ENCODE results near the gene GCG.
A peak's percentile ranks its signal among the peaks of the same experiment; 100 is the strongest.

GCG gene

DNA sequence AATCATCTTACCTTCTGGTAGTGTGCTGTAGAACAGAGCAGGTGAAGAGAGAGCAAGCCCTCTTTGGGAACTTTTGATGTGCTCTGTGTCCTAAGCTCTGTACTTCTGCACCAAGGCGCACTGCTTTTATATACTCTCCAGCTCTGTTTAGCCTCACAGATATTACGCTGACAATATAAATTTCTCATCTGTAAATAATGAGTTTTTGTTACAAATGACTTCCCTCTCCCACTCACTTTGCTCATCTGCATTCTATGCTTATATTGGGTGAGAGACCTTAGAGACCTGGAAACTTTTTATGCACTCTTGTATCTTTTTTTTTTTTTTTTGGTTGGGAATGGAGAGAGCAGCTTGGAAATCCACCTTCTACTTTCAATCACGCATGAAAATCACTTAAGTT, at the start of gene GCG:
Gene GCG (minus strand): TSS at position 101 of the 400 bp plus-strand sequence. CDS start 3,069 bp downstream, outside the sequence.
- no peak for DNase-seq

DNA sequence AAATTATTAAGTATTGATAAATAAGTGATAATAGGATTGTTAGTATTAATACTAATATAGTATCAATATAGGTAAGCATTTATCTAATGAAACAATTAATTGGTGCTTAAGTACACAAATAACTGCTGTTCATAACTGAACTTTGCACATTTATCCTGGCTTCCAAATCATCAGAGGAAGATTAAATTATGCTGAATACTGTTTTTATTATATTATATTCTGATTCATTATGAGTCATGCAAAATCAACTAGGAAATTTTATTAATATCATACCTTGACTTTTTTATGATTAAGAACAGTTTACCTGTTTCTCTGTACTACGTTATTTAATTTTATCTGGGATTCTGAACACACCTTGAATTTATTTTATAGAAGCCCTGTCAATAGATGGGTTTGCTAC, 48.6 kb upstream of the GCG start:
- DNase-seq = no peak

- no peak for DNase-seq
Observed at GRCh38 chr2:162199913-162200312, 47.9 kb upstream of the GCG start.

DNA sequence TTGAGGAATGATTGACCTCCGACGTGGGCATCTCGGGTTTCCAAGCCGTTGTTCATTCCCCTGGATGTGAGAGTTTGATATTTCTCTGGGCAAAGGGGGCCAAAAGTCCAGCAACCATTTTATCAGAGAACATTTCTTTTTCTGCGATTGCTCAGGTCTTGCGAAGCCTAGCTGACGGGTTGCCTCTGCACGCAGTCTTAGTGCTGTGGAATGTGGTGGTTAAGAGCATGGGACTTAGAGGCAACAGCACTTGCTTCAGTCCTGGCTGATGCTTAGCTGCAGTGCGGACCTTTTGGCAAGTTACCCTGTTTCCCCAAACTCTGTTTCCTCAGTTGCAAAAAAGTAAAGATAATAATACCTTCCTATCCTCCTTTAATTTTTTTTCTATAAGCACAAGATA, 46.2 kb upstream of the GCG start:
- no peak for DNase-seq

GRCh38 chr2:162197069-162197825, 45.2 kb upstream of the GCG start:
- no peak for DNase-seq

DNA sequence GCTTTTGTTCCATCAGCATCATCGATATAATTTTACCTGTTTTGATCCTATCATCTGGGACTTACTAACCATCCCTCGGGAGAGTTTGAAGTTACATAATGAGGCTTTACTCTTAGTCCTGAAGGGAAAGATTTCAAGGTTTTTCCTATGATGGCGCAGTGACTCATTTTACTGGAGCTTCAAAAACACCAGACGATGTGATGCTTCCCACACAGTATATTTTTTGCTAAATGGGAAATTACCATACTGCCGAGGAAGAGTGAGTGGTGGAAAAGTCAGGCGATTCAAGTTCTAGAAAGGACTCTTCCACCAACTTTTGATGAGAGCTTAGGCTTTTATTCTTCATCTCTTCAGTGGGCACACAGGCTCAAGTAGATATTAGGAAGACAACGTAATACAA, 44.6 kb upstream of the GCG start:
- DNase-seq = peak in 1 of 51 donors; percentile 6

DNA sequence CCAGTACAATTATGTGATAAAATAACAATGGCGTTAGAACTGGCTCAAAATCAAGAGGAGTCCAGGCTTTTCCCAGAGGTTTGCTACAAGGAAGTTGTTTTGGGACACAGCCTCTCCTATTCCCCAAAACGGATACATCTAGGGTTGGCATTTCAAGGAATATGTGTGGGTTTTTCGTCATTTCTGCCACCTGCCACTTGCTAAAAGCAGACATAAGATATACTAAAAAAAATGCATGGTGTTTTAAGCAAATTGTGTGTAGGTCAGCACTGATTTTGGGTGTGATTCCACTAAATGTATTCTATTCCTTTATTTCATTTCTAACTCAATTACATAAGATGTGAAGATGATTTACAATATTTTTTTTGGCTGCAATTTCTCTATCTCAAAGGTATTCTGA, 36.4 kb upstream of the GCG start:
- DNase-seq = no peak

- no peak for DNase-seq
Observed at GRCh38 chr2:162185541-162186232, 33.6 kb upstream of the GCG start.

- DNase-seq = no peak
Observed at GRCh38 chr2:162184821-162185450, 32.9 kb upstream of the GCG start.

DNA sequence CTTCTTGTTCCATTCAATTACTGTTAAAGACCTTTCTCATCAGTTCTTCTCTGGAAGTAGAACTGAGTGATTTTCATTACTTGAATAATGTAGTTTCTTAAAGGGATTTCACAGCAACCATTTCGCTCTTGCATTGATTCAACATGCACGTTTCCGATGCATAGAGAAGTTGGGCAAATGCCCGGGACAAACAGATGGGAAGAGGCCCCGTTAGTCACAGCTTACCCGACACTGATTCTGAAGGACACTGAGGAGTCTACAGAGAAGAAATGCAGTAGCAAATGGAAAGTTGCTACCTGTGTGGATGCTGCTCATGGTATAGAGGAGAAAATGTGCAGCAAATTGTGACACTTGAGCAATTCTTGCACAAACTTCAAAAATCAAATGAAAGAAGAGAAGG, 32.3 kb upstream of the GCG start:
- DNase-seq = no peak

DNA sequence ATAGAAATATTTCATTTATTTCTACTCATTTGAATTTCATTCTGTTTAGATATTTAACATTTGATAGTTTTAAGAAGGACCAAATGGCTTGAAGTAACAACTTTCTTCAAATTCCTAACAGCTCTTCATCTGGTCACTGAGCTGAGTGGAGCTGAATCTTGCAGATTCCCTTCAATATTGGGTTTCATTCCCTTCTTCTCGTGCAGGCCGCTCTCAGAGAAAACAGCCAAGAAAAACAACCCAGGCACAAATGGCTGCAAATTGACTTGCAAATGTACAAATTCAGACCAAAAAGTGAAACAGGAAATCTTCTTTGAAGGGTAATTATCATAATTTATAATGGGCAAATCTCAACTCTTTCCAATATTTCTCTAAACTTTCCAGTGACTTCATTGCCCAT, 30.3 kb upstream of the GCG start:
- no peak for DNase-seq

GRCh38 chr2:162177301-162177700, 25.3 kb upstream of the GCG start:
- no peak for DNase-seq

GRCh38 chr2:162175714-162176113, 23.7 kb upstream of the GCG start:
- DNase-seq = no peak

DNA sequence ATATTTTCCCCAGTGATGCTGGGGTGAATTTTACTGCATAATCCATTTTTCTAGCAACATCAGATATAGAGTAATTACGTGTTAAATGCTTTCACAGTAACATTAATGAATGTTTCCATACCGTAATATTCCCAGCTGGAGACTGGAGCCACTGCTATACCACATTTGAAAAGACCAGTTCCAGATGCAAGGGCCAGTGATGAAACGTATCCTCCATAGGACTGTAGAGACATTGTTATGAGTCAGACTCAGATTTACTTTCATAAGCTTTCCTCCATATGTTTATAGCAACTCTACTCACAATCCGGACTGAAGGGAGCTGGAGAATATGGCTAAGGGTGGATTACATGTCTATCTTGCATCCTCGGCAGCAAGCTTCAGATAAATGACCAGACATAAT, 22.7 kb upstream of the GCG start:
- DNase-seq = no peak

DNA sequence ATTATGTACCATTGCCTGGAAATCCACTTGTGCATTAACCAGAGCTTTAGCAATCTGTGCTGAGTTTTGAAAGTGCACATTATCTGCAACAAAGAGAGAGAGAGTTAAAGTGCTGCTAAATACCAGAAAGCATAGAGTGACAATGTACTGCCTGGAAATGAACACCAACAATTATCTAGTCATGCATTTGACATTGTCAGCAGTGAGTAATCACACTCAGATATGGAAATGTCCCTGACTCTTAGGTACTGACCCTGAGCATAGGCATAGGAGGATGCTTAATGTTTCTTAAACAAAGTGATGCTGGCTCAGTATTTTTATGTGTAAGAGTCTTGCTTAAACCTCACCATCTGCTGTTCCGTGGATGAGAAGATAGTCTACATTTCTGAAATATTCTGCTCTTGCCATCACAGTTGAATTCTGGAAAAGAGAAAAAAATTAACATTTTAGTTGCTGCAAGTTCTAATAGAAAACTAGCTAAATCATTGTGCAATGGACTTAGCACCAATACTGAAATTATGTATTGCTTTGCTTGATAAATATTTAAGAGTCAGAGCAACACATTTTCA, 20.8 kb upstream of the GCG start:
- DNase-seq = no peak

GRCh38 chr2:162166745-162167144, 14.7 kb upstream of the GCG start:
- no peak for DNase-seq

GRCh38 chr2:162166174-162166573, 14.1 kb upstream of the GCG start:
- DNase-seq = no peak

DNA sequence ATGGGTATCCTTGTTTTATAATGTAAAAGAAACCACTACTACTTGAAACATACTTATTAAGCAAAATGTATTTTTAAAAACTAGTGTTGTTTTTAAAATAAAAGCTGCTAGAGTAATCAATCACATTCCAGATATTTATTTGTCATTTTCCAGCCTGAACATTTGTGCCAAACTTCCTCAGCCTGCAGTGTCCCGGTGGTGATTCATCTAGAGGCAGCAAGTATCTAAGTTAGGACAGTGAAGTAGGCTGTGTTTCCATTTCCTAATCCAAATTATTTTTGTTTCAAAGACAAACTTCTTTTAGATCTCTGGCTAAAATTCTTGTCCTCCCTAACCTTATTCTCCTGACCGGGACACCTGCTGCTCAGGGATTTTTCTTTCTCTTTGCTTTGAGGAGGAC, 12.8 kb upstream of the GCG start:
- no peak for DNase-seq

GRCh38 chr2:162159446-162159845, 7.4 kb upstream of the GCG start:
- DNase-seq = no peak

DNA sequence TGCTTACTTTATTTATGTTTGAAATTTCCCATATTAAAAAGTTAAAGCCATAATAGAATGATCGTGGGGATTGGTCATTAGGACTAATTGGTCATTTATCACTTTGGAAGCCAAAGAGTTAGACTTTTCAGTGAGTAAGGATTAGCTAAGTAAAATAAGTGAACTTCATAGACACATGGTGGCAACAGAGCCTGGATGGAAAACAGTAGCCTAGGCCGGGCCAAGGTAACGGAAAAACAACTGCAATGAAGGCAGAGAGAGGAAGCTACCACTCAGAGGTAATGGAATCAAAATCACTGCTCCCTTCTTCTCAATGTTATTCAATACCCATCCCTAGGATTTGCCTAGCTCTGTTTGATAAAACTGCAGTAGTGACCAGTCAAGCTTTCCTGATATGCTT, 4.1 kb upstream of the GCG start:
- no peak for DNase-seq

DNA sequence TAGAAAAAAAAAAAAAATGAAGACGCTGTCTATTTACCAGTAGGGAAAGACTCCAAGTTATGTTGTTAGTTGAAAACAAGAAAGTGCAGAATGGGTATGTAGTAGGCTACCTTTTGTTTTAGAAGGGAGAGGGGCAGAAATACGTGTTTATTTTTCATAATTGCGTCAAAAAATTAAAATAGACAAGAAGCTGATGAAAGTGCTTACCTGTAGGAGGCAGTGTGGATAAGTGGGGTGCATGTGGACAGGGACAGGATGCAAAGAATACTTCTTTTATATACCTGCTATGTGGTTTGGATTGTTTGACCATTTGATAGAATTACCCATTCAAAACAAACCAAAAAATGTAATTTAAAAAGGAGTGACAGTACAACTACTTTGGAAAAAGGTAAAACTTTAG, 3.0 kb upstream of the GCG start:
- DNase-seq = no peak

- DNase-seq = peak in 6 of 51 donors; percentile 0 to 13 (median 1)
Observed at GRCh38 chr2:162153608-162154224, 1.7 kb upstream of the GCG start.

All from hypothalamus (tissue), 51 donors.